ENCODE measurements around the gene CAMK1G.
A peak's percentile ranks its signal among the peaks of the same experiment; 100 is the strongest.

The CAMK1G gene

DNA sequence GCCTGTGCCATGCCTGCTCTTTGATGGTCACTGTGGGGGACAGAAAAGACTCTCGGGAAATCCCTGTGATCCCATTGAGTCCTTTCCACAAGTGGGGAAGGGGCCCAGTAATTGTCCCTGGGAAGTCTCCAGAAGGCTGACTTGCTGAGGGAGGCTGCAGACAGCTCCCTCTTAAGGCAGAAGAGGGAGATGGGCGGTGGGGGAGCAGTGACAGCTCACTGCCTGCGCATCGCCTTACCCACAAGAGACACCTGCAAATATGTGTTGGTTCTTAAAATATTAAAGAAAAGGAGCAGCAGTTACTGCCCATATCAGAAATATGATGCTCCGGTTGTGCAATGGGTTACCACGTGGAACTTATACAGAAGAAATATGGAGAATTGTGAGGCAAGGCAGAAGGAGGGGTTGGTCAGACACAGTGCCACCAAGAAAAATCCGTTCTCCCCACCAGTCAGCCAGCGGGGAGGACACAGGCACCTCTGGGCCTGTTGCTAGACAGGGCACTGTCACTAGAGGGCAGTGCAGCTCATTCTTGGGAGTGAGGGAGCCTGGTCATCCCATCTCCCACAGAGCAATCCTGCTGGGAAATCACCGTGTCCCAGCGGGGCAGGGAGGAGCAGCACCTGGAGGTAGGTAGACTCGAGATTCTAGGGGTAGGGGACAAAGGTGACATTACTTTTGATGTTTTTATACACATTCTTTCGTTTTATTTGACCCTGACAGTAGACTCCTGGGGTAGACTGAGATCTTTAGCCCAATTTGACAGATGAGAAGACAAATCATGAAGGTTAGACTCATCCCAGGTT lies 6.9 kb upstream of the CAMK1G start:
- TF ChIP-seq, protein P1, sequence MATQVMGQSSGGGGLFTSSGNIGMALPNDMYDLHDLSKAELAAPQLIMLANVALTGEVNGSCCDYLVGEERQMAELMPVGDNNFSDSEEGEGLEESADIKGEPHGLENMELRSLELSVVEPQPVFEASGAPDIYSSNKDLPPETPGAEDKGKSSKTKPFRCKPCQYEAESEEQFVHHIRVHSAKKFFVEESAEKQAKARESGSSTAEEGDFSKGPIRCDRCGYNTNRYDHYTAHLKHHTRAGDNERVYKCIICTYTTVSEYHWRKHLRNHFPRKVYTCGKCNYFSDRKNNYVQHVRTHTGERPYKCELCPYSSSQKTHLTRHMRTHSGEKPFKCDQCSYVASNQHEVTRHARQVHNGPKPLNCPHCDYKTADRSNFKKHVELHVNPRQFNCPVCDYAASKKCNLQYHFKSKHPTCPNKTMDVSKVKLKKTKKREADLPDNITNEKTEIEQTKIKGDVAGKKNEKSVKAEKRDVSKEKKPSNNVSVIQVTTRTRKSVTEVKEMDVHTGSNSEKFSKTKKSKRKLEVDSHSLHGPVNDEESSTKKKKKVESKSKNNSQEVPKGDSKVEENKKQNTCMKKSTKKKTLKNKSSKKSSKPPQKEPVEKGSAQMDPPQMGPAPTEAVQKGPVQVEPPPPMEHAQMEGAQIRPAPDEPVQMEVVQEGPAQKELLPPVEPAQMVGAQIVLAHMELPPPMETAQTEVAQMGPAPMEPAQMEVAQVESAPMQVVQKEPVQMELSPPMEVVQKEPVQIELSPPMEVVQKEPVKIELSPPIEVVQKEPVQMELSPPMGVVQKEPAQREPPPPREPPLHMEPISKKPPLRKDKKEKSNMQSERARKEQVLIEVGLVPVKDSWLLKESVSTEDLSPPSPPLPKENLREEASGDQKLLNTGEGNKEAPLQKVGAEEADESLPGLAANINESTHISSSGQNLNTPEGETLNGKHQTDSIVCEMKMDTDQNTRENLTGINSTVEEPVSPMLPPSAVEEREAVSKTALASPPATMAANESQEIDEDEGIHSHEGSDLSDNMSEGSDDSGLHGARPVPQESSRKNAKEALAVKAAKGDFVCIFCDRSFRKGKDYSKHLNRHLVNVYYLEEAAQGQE (IDR thresholded peaks at IDR 0.05; ENCODE audit: insufficient read depth in 1 of 2, low read depth in 2 of 2, low read length in 2 of 2) = no peak
- TF ChIP-seq FOXP2 (optimal IDR thresholded peaks at IDR 0.05; ENCODE audit: borderline replicate concordance, extremely low read depth, extremely low read length, insufficient read depth) = peak; percentile 48

DNA sequence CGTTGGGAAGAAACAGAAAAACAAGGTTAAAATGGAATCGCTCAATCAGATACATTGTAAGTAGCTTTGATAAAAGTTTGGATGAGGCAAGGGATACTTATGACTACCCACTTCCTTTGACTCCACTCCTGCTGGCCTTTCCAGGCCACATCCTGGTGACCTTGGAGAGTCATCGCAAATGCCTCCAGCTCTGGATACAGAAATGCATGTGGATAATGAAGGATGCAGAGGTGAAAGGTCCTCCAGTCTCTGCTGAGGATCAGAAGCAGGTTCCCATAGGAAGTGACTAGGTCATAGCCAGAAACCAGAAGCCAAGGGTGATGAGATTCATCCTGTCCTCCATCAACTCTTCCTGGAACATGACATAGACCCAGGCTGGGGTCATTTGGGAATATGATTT lies 6.2 kb upstream of the CAMK1G start:
- TF ChIP-seq POLR2AphosphoS5 (IDR thresholded peaks at IDR 0.05; ENCODE audit: low read depth, low read length) (no peak), SIN3A (IDR thresholded peaks at IDR 0.05; ENCODE audit: borderline replicate concordance, insufficient read depth, low read length) (no peak), FOXP2 (optimal IDR thresholded peaks at IDR 0.05; ENCODE audit: borderline replicate concordance, extremely low read depth, extremely low read length, insufficient read depth) (no peak), TAF1 (IDR thresholded peaks at IDR 0.05; ENCODE audit: borderline replicate concordance, insufficient read depth, low read length) (no peak)
- TF ChIP-seq, protein P1 (IDR thresholded peaks at IDR 0.05; ENCODE audit: insufficient read depth in 1 of 2, low read depth in 2 of 2, low read length in 2 of 2) = peak in 1 of 2 experiments; percentile 25; a peak in 1 of 4 replicates

DNA sequence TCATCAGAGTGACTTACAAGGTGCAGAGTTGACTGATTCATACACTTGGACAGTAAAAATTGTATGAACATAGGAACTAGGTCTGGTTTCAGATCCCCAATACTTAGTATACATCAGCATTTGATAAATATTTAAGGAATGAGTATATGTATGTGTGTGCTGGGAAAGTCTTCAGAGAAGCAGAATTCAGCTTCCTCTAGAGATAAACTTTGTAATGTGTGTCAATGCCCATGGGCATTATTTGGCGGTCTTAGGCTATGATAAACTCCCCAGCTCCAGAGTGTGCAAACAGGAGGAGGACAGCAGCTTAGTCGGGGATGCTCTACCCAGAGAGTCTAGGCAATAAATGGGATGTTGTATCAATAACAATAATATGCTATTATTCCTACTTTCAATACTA lies 2.9 kb upstream of the CAMK1G start:
- TF ChIP-seq TAF1 (IDR thresholded peaks at IDR 0.05; ENCODE audit: borderline replicate concordance, insufficient read depth, low read length) (no peak), FOXP2 (optimal IDR thresholded peaks at IDR 0.05; ENCODE audit: borderline replicate concordance, extremely low read depth, extremely low read length, insufficient read depth) (no peak)

DNA sequence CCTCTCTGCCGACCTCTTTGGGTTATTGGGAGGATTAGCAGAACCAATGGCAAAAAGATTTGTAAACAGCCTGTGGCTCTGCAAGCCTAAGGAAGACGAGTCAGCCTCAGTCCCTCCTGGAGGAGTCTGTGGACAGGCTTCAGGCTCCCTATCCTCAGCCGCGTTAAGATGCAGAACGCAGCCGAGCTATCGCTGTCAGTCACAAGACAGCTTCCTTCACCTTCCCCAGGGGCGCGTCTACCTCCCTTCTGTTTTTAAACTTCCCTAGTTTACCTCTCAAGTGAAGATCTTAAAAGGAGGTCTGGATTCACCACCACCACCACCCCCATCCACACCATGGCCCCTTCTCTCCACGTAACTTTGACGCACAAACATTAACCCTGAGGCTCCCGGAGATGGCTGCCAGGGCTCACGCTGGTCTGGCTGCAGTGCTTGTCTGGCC lies 738 bp downstream of the CAMK1G start:
- peak; percentile 49; the same call in 1 of the 2 replicates for TF ChIP-seq TAF1 (IDR thresholded peaks at IDR 0.05; ENCODE audit: borderline replicate concordance, insufficient read depth, low read length)
- TF ChIP-seq, protein P1 (IDR thresholded peaks at IDR 0.05; ENCODE audit: insufficient read depth in 1 of 2, low read depth in 2 of 2, low read length in 2 of 2) = no peak
- TF ChIP-seq SIN3A (IDR thresholded peaks at IDR 0.05; ENCODE audit: borderline replicate concordance, insufficient read depth, low read length) = peak; percentile 38; the same call in 1 of the 2 replicates

DNA sequence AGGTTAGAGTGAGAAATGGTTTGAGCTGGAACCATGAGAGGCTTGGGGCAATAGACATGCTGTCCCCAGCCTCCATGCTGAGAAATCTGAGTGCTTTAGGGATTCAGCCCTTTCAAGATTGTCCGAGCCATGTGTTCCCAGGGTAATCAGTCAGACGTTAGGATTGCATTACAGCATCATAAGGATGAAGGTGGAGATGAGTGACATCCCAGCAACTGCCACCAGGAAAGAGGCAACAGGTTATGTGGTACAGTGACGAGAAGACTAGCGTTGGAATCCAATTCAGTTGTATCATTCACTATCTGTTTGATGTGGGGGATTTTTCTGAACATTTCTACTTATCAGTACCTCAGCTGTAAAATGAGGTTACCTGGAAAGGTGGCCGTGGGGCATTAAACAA lies 1.7 kb downstream of the CAMK1G start:
- TF ChIP-seq POLR2AphosphoS5 (IDR thresholded peaks at IDR 0.05; ENCODE audit: low read depth, low read length) (no peak), TAF1 (IDR thresholded peaks at IDR 0.05; ENCODE audit: borderline replicate concordance, insufficient read depth, low read length) (no peak), SIN3A (IDR thresholded peaks at IDR 0.05; ENCODE audit: borderline replicate concordance, insufficient read depth, low read length) (no peak), FOXP2 (optimal IDR thresholded peaks at IDR 0.05; ENCODE audit: borderline replicate concordance, extremely low read depth, extremely low read length, insufficient read depth) (no peak)
- TF ChIP-seq, protein P1 (IDR thresholded peaks at IDR 0.05; ENCODE audit: insufficient read depth in 1 of 2, low read depth in 2 of 2, low read length in 2 of 2) = no peak
